Measurements from ENCODE around the gene TTYH2. TPM values are rescaled to one million over a fixed set of nuclear protein-coding genes. Genes with fewer than 3 reads are reported as not detected.
A peak's percentile ranks its signal among the peaks of the same experiment; 100 is the strongest.

The TTYH2 gene
- total and polyA plus RNA-seq, 10 donors, result 2.7 to 22.7 (median 17.7) TPM

GRCh38 chr17:74295625-74296547 lies 82.5 kb downstream of the TTYH2 start:
- intact Hi-C loops (cut with DNase I; ENCODE audit: low total_unique reads), result loop anchor here (5.0 kb wide), 1 partner anchor 84 kb away; the partner anchor contains the start of gene TTYH2
- peaks cover 0 to 24% (median 5%) of the 10 kb centered on the region in 6 donors for H3K4me1 ChIP-seq
- DNase-seq, result no peak
- H3K9me3 ChIP-seq, result peaks cover 0 to 4% (median 0%) of the 10 kb centered on the region in 8 donors
- no peak overlapping the region for H3K4me3 ChIP-seq
- 77 to 92% (median 82%) methylated on average over 10 of the region's 10 CpGs for WGBS, 5 donors
- H3K27ac ChIP-seq, result peak overlapping the region in 1 of 8 donors; percentile 40
- TF ChIP-seq POLR2AphosphoS5 (IDR thresholded peaks at IDR 0.05) (no peak), CTCF (IDR thresholded peaks at IDR 0.05 in 8 of 11, conservative IDR thresholded peaks at IDR 0.05 in 3 of 11) (no peak), POLR2A (IDR thresholded peaks at IDR 0.05) (no peak)
- peaks cover 0 to 34% (median 0%) of the 10 kb centered on the region in 7 donors for H3K27me3 ChIP-seq (replicated peaks in 1 of 7)
- no peaks in the 10 kb centered on the region for H3K36me3 ChIP-seq

GRCh38 chr17:74296548-74296936 lies 83.2 kb downstream of the TTYH2 start:
- DNase-seq, result no peak
- intact Hi-C loops (cut with DNase I; ENCODE audit: low total_unique reads), result loop anchor here (5.0 kb wide), 1 partner anchor 84 kb away; the partner anchor contains the start of gene TTYH2

GRCh38 chr17:74297941-74298340 lies 84.6 kb downstream of the TTYH2 start:
- WGBS, 5 donors, result 64 to 93% (median 79%) methylated on average over 4 of the region's 4 CpGs
- DNase-seq, result no peak
- peaks cover 0 to 4% (median 0%) of the 10 kb centered on the region in 8 donors for H3K9me3 ChIP-seq
- H3K36me3 ChIP-seq, result no peaks in the 10 kb centered on the region
- peak overlapping the region in 1 of 8 donors; percentile 59 for H3K27ac ChIP-seq
- H3K4me3 ChIP-seq, result no peak overlapping the region
- intact Hi-C loops (cut with DNase I; ENCODE audit: low total_unique reads), result loop anchor here (5.0 kb wide), 1 partner anchor 86 kb away; the partner anchor contains the start of gene TTYH2
- H3K4me1 ChIP-seq, result peaks cover 5 to 30% (median 8%) of the 10 kb centered on the region in 6 donors
- TF ChIP-seq POLR2A (IDR thresholded peaks at IDR 0.05), result no peak
- TF ChIP-seq POLR2AphosphoS5 (IDR thresholded peaks at IDR 0.05), result no peak
- H3K27me3 ChIP-seq (replicated peaks in 1 of 7), result peaks cover 0 to 34% (median 0%) of the 10 kb centered on the region in 7 donors

More at GRCh38 chr17:74296548-74296936, 83.2 kb downstream of the TTYH2 start:
- Histone ChIP-seq H3K36me3 (no peaks in the 10 kb centered on the region), H3K27ac (peak overlapping the region in 1 of 8 donors; percentile 40), H3K27me3 (replicated peaks in 1 of 7) (peaks cover 0 to 34% (median 0%) of the 10 kb centered on the region in 7 donors), H3K9me3 (peaks cover 0 to 4% (median 0%) of the 10 kb centered on the region in 8 donors), H3K4me3 (no peak overlapping the region), H3K4me1 (peaks cover 5 to 30% (median 8%) of the 10 kb centered on the region in 6 donors)
- 3 to 10% (median 5%) methylated on average over 5 of the region's 5 CpGs for WGBS, 5 donors
- peak in 1 of 3 donors; percentile 34 for TF ChIP-seq POLR2AphosphoS5 (IDR thresholded peaks at IDR 0.05)
- peak; percentile 32 to 74 (median 60) for TF ChIP-seq CTCF (IDR thresholded peaks at IDR 0.05 in 8 of 11, conservative IDR thresholded peaks at IDR 0.05 in 3 of 11)
- TF ChIP-seq POLR2A (IDR thresholded peaks at IDR 0.05), result no peak

GRCh38 chr17:74298778-74299177 lies 85.4 kb downstream of the TTYH2 start:
- no peak for DNase-seq
- Histone ChIP-seq H3K4me1 (peaks cover 5 to 30% (median 8%) of the 10 kb centered on the region in 6 donors), H3K27me3 (replicated peaks in 1 of 7) (peaks cover 0 to 34% (median 0%) of the 10 kb centered on the region in 7 donors), H3K4me3 (no peak overlapping the region), H3K36me3 (no peaks in the 10 kb centered on the region), H3K9me3 (peaks cover 0 to 4% (median 0%) of the 10 kb centered on the region in 8 donors), H3K27ac (peak overlapping the region in 3 of 8 donors; percentile 39 to 59 (median 48))
- TF ChIP-seq POLR2A (IDR thresholded peaks at IDR 0.05) (no peak), POLR2AphosphoS5 (IDR thresholded peaks at IDR 0.05) (no peak), CTCF (IDR thresholded peaks at IDR 0.05 in 8 of 11, conservative IDR thresholded peaks at IDR 0.05 in 3 of 11) (no peak)
- intact Hi-C loops (cut with DNase I; ENCODE audit: low total_unique reads), result loop anchor here (5.0 kb wide), 1 partner anchor 86 kb away; the partner anchor contains the start of gene TTYH2
- 72 to 86% (median 81%) methylated on average over 7 of the region's 7 CpGs for WGBS, 5 donors
